WERI-Rb-1 (cell line): ENCODE measurements around the gene GSE1.
A peak's percentile ranks its signal among the peaks of the same experiment; 100 is the strongest.

ENCODE experiments used
- DNase-seq: peaks from one replicate; pipeline ENCODE4 v3.0.0-alpha.2; 2020
- H3K27ac ChIP-seq: fragments of 250-450 bp; sonication (Bioruptor Pico); 2 replicates; pipeline ENCODE4 v1.5.1; 2020; ENCODE audit warnings: mild to moderate bottlenecking, moderate library complexity
- H3K27me3 ChIP-seq: fragments of 250-450 bp; sonication (Bioruptor Pico); 2 replicates; pipeline ENCODE4 v1.5.1; 2021; ENCODE audit warnings: mild to moderate bottlenecking, low read depth, moderate library complexity; ENCODE audit not compliant: insufficient read depth, severe bottlenecking
- H3K36me3 ChIP-seq: fragments of 250-450 bp; sonication (Bioruptor Pico); 2 replicates; pipeline ENCODE4 v1.5.1; 2020; ENCODE audit warnings: mild to moderate bottlenecking, moderate library complexity
- H3K4me3 ChIP-seq: 2 replicates; pipeline ENCODE4 v1.5.1; 2011; ENCODE audit warnings: low read depth, mild to moderate bottlenecking, control low read depth, low read length
- H3K9me3 ChIP-seq: fragments of 250-450 bp; sonication (Bioruptor Pico); 2 replicates; pipeline ENCODE4 v1.5.1; 2021; ENCODE audit warnings: mild to moderate bottlenecking, moderate library complexity; ENCODE audit not compliant: severe bottlenecking
- CTCF ChIP-seq: IDR thresholded peaks from 2 replicates; pipeline ENCODE4 v1.5.1; 2011; ENCODE audit warnings: low read depth, mild to moderate bottlenecking, control low read depth, inconsistent platforms, low read length

GSE1 gene

GRCh38 chr16:85601272-85601639, 11.9 kb upstream of the GSE1 start:
- H3K27ac ChIP-seq, result peak overlapping the region; percentile 52; the same call in 1 of the 2 replicates
- no peaks in the 10 kb centered on the region for H3K9me3 ChIP-seq
- H3K27me3 ChIP-seq, result no peaks in the 10 kb centered on the region
- H3K36me3 ChIP-seq, result peaks cover 3% of the 10 kb centered on the region; the same call in 1 of the 2 replicates
- H3K4me3 ChIP-seq, result no peak overlapping the region
- TF ChIP-seq CTCF, result no peak
- DNase-seq, result no peak

GRCh38 chr16:85601730-85602401, 11.3 kb upstream of the GSE1 start:
- Histone ChIP-seq H3K27ac (peak overlapping the region; percentile 52), H3K4me3 (no peak overlapping the region)

GRCh38 chr16:85602402-85603202, 10.5 kb upstream of the GSE1 start:
- no peaks in the 10 kb centered on the region for H3K27me3 ChIP-seq
- no peaks in the 10 kb centered on the region for H3K9me3 ChIP-seq
- no peak for DNase-seq
- no peak for TF ChIP-seq CTCF
- no peaks in the 10 kb centered on the region for H3K36me3 ChIP-seq
- H3K4me3 ChIP-seq, result no peak overlapping the region
- H3K27ac ChIP-seq, result peak overlapping the region; percentile 52

More at GRCh38 chr16:85601730-85602401, 11.3 kb upstream of the GSE1 start:
- no peaks in the 10 kb centered on the region for H3K36me3 ChIP-seq
- TF ChIP-seq CTCF, result no peak
- no peaks in the 10 kb centered on the region for H3K27me3 ChIP-seq
- no peaks in the 10 kb centered on the region for H3K9me3 ChIP-seq
- no peak for DNase-seq

GRCh38 chr16:85603203-85603755, 9.8 kb upstream of the GSE1 start:
- H3K9me3 ChIP-seq, result no peaks in the 10 kb centered on the region
- TF ChIP-seq CTCF, result no peak
- no peak for DNase-seq
- no peak overlapping the region for H3K4me3 ChIP-seq
- H3K27ac ChIP-seq, result peak overlapping the region; percentile 52; the same call in 1 of the 2 replicates
- no peaks in the 10 kb centered on the region for H3K27me3 ChIP-seq
- no peaks in the 10 kb centered on the region for H3K36me3 ChIP-seq

GRCh38 chr16:85604145-85604705, 8.9 kb upstream of the GSE1 start:
- no peaks in the 10 kb centered on the region for H3K9me3 ChIP-seq
- H3K4me3 ChIP-seq, result no peak overlapping the region
- TF ChIP-seq CTCF, result no peak
- no peaks in the 10 kb centered on the region for H3K36me3 ChIP-seq
- DNase-seq, result no peak
- no peaks in the 10 kb centered on the region for H3K27me3 ChIP-seq
- H3K27ac ChIP-seq, result no peak overlapping the region
